ENCODE measurements around the gene ZNF827. TPM values are rescaled to one million over a fixed set of nuclear protein-coding genes. Genes with fewer than 3 reads are reported as not detected.

Gene ZNF827, protein sequence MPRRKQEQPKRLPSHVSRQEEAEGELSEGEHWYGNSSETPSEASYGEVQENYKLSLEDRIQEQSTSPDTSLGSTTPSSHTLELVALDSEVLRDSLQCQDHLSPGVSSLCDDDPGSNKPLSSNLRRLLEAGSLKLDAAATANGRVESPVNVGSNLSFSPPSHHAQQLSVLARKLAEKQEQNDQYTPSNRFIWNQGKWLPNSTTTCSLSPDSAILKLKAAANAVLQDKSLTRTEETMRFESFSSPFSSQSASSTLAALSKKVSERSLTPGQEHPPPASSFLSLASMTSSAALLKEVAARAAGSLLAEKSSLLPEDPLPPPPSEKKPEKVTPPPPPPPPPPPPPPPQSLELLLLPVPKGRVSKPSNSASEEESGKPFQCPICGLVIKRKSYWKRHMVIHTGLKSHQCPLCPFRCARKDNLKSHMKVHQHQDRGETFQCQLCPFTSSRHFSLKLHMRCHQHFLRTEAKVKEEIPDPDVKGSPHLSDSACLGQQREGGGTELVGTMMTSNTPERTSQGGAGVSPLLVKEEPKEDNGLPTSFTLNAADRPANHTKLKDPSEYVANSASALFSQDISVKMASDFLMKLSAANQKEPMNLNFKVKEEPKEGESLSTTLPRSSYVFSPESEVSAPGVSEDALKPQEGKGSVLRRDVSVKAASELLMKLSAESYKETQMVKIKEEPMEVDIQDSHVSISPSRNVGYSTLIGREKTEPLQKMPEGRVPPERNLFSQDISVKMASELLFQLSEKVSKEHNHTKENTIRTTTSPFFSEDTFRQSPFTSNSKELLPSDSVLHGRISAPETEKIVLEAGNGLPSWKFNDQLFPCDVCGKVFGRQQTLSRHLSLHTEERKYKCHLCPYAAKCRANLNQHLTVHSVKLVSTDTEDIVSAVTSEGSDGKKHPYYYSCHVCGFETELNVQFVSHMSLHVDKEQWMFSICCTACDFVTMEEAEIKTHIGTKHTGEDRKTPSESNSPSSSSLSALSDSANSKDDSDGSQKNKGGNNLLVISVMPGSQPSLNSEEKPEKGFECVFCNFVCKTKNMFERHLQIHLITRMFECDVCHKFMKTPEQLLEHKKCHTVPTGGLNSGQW
- 3.0 to 4.5 TPM (median 3.3 TPM) in 5 replicates for total RNA-seq (2022; extraction: Qiagen RNA extraction; ENCODE audit: low read depth)

GRCh38 chr4:145938618-145939440 is at the start of gene ZNF827:
TSS of gene ZNF827 (minus strand) at chr4:145938823. CDS start at chr4:145938407, 416 bp downstream.

Other genes with a start within 250 kb of the ZNF827 start
- gene LSM6, start 236.9 kb upstream of the ZNF827 start, total RNA-seq (2022; extraction: Qiagen RNA extraction; ENCODE audit: low read depth) = 34.2 to 62.1 TPM (median 35.5 TPM) in 5 replicates